Endometrial microvascular endothelial cells (primary cell): ENCODE data around the gene GABPB1. TPM values are rescaled to one million over a fixed set of nuclear protein-coding genes. Genes with fewer than 3 reads are reported as not detected.

ENCODE experiments used
- in situ Hi-C: cut with HindIII; loops from 2 replicates; pipeline ENCODE4 v1.10.0; 2017; ENCODE audit warnings: low sequenced_read_pairs, low pct_unique_long_range_greater_than_20kb; ENCODE audit errors: inconsistent ontology term
- total RNA-seq: library from RNA; depleted of rRNA; stranded (reverse); fragments of >200 nt; gene quantifications from one replicate; pipeline ENCODE4 v1.2.3, GENCODE V29; 2015; ENCODE audit errors: inconsistent ontology term

GABPB1 gene
- total RNA-seq, 1 donor from 2014 or later, result 48.5 TPM

GRCh38 chr15:50295966-50296365 lies 59.0 kb downstream of the GABPB1 start:
- in situ Hi-C loops, result no loop called here

GRCh38 chr15:50289749-50290148 lies 65.2 kb downstream of the GABPB1 start:
- in situ Hi-C loops, result no loop called here

- in situ Hi-C loops, result no loop called here
These were observed 67.5 kb downstream of the GABPB1 start for GRCh38 chr15:50287324-50288116.

GRCh38 chr15:50281427-50281826 lies 73.6 kb downstream of the GABPB1 start:
- in situ Hi-C loops, result no loop called here

GRCh38 chr15:50280271-50280670 lies 74.7 kb downstream of the GABPB1 start:
- in situ Hi-C loops, result no loop called here

- in situ Hi-C loops, result no loop called here
These were observed 76.5 kb downstream of the GABPB1 start for GRCh38 chr15:50278496-50278895.

- in situ Hi-C loops, result no loop called here
These were observed 77.6 kb downstream of the GABPB1 start for GRCh38 chr15:50277370-50277769.

GRCh38 chr15:50275908-50276307 lies 79.1 kb downstream of the GABPB1 start:
- in situ Hi-C loops, result no loop called here

- in situ Hi-C loops, result no loop called here
These were observed 79.9 kb downstream of the GABPB1 start for GRCh38 chr15:50275091-50275490.

GRCh38 chr15:50267577-50267976 lies 87.4 kb downstream of the GABPB1 start:
- in situ Hi-C loops, result no loop called here

GRCh38 chr15:50265620-50266019 lies 89.4 kb downstream of the GABPB1 start, which contains the start of gene HDC:
Gene HDC, minus strand, starts transcription at chr15:50265726. Its CDS starts 103 bp downstream, at chr15:50265623.
- in situ Hi-C loops, result no loop called here

- in situ Hi-C loops, result no loop called here
These were observed 92.5 kb downstream of the GABPB1 start for GRCh38 chr15:50262533-50262932.

- in situ Hi-C loops, result no loop called here
These were observed 93.0 kb downstream of the GABPB1 start for GRCh38 chr15:50261981-50262380.

- in situ Hi-C loops, result no loop called here
These were observed 94.0 kb downstream of the GABPB1 start for GRCh38 chr15:50260969-50261496.

GRCh38 chr15:50259276-50259675 lies 95.7 kb downstream of the GABPB1 start:
- in situ Hi-C loops, result no loop called here

GRCh38 chr15:50257924-50258323 lies 97.1 kb downstream of the GABPB1 start:
- in situ Hi-C loops, result no loop called here

GRCh38 chr15:50257332-50257731 lies 97.7 kb downstream of the GABPB1 start:
- in situ Hi-C loops, result no loop called here

GRCh38 chr15:50256188-50257041 lies 98.6 kb downstream of the GABPB1 start:
- in situ Hi-C loops, result no loop called here

- in situ Hi-C loops, result no loop called here
These were observed 102.4 kb downstream of the GABPB1 start for GRCh38 chr15:50252556-50252955.
